AG09309 (cell line): ENCODE results near the gene NDUFA1.
A peak's percentile ranks its signal among the peaks of the same experiment; 100 is the strongest.
"Not testable (repeated sequence)": the region's sequence is repeated elsewhere in the genome, so short reads cannot be mapped to it uniquely, and the experiment has no call there.

Experiments
- DNase-seq: peaks from one replicate; pipeline ENCODE4 v3.0.0-alpha.2; 2010; ENCODE audit warnings: low read depth
- H3K4me3 ChIP-seq: 2 replicates; pipeline ENCODE4 v1.5.1; 2011; ENCODE audit warnings: mild to moderate bottlenecking, low read depth, low read length, moderate library complexity; ENCODE audit not compliant: control insufficient read depth
- TF ChIP-seq, protein P1 (sequence below): IDR thresholded peaks from 2 replicates; pipeline ENCODE4 v1.5.1; 2011; ENCODE audit warnings: mild to moderate bottlenecking, low read depth, low read length, inconsistent platforms; ENCODE audit not compliant: insufficient read depth, control insufficient read depth; ENCODE audit errors: missing control alignments

NDUFA1 gene

DNA sequence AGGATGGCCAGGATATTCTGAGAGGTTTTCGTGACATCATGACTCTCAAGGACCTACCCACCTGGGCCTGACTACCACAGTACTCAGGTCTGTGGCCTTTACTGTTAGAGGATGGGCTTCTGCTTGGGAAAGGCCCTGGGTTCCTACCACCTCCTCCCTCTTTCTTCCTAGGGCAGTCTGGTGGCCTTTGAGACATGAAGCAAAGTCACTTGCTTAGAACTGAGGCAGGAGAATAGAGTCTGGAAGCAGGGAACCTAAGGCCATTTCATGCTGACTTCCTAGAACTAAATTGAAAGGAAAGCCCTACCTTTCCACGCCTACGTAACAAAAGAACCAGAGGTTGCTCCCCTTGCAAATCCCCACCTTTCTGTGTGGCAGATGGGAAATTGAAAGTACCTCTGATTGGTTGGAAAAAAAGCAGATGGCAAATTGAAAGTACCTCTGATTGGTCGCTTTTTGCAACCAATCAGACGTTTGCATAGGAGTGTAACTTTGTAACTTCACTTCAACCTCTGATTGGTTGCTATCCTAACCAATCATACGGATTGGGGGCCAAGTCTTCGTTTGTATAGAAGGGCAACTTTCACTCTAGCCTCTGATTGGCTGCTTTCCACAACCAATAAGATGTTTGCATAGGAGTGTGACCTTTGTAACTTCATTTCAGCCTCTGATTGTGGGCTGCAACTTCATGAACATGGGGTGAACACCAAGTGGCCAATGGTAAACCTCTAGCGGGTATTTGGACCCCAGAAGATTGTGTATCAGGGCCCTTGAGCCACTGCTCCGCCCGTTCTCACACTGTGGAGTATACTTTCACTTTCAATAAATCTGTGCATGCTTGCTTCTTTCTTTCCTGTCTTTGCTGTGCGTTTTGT lies 14.2 kb downstream of the NDUFA1 start:
- TF ChIP-seq, protein P1, sequence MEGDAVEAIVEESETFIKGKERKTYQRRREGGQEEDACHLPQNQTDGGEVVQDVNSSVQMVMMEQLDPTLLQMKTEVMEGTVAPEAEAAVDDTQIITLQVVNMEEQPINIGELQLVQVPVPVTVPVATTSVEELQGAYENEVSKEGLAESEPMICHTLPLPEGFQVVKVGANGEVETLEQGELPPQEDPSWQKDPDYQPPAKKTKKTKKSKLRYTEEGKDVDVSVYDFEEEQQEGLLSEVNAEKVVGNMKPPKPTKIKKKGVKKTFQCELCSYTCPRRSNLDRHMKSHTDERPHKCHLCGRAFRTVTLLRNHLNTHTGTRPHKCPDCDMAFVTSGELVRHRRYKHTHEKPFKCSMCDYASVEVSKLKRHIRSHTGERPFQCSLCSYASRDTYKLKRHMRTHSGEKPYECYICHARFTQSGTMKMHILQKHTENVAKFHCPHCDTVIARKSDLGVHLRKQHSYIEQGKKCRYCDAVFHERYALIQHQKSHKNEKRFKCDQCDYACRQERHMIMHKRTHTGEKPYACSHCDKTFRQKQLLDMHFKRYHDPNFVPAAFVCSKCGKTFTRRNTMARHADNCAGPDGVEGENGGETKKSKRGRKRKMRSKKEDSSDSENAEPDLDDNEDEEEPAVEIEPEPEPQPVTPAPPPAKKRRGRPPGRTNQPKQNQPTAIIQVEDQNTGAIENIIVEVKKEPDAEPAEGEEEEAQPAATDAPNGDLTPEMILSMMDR: no peak
- DNase-seq: no peak
- H3K4me3 ChIP-seq: no peak overlapping the region

GRCh38 chrX:119887721-119888425 lies 16.2 kb downstream of the NDUFA1 start:
- H3K4me3 ChIP-seq: no peak overlapping the region
- DNase-seq: no peak
- TF ChIP-seq, protein P1: peak; percentile 57

- DNase-seq, H3K4me3 ChIP-seq: not testable (repeated sequence)
These were observed 19.0 kb downstream of the NDUFA1 start for GRCh38 chrX:119890626-119891025.

DNA sequence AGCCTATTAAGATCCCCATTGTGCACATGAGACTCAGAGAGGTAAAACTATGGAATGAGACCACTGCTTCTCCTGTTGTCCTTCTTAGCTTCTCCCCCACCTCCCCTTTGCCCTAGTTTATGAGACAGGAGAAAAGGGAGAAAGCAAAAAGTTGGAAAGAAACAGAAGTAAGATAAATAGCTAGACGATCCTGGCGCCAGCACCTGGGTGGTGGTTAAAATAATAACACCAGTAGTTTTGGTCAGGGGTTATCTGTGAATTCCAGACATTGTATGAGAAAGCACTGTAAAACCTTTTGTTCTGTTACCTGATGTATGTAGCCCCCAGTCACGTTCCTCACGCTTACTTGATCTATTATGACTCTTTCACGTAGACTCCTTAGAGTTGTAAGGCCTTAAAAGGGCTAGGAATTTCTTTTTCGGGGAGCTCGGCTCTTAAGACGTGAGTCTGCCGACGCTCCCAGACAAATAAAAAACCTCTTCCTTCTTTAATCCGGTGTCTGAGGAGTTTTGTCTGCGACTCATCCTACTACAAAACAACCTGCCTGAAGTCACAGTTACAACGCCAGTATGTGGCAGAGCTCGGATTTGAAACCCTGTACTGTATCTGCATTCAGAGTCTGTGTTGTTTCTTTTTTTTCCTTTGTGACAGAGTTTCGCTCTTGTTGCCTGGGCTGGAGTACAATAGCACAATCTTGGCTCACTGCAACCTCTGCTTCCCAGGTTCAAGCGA lies 20.5 kb downstream of the NDUFA1 start:
- not testable (repeated sequence) for H3K4me3 ChIP-seq, DNase-seq

DNA sequence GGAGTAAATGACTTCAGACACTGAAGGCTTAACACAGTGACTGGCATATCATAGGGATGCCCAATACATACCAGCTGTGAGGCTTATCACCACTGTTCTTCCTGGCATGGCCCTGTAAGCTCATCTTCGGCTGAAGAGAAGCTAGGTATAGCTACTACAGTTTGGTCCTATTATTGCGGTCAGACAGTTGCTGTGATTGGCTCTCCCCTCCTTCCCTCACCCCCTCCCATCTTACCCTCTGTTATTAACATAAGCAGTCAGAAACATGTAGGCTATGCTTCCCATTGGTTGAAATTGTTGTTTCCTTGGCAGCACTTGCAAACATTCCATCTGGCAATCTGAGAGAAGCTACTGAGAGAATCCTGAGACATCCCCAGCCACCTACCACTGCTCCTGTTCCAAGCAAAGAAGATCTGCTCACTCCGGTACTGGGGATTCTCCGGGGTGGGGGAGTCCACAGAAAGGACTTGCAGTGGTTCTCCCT lies 24.3 kb downstream of the NDUFA1 start, which contains the start of gene AKAP14:
Gene AKAP14 (plus strand): TSS at position 51 of the 484 bp plus-strand sequence. CDS start 7,331 bp downstream, outside the sequence.
- no peak for DNase-seq
- TF ChIP-seq, protein P1: no peak
- H3K4me3 ChIP-seq: no peak within 1 kb of the TSS

DNA sequence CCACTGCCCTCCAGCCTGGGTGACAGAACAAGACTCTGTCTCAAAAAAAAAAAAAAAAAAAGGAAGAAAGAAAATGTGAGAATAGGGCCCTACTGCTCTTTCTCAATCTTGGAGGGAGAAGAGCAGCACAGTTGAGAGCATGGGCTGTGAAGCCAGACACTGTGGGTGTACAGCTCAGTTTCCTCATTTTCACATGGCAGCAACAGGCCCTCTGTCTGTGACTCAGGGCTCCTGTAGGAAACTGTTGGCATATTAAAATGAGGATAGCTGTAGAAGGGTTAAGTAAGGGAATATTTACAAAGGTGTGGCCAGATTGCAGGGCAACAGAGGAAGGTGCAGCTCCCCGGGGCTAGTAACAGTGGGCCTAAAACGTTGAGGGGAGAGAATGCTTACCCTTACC lies 27.5 kb downstream of the NDUFA1 start:
- no peak overlapping the region for H3K4me3 ChIP-seq
- TF ChIP-seq, protein P1: no peak
- DNase-seq: no peak

DNA sequence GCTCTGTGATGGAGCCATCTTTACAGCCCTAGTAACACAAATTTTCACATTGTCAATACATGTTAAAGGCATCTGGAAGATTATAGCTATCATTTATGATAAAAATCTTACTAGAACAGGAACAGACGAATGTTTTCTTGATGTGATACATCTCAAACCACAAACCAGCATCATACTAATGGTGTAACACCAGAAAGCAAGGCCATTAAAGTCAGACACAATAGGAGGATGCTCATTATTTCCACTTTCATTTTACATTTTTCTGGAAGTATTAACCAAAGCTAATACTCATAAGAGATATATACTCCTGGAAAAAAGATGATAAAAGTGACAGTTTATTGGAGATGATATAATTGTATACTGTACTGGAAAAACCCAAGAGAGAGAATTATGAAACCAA lies 29.3 kb downstream of the NDUFA1 start:
- DNase-seq: no peak
- TF ChIP-seq, protein P1: no peak
- H3K4me3 ChIP-seq: no peak overlapping the region
